Mesendoderm (in vitro differentiated cells): ENCODE measurements around the gene LYPD8.

Experiments used
- DNase-seq: peaks from one replicate; pipeline ENCODE4 v3.0.0; 2013
- H2AK5ac ChIP-seq: 2 replicates; pipeline ENCODE4 v1.6.1; 2013; ENCODE audit warnings: low read length, inconsistent platforms
- H2BK120ac ChIP-seq: 2 replicates; pipeline ENCODE4 v1.6.1; 2013; ENCODE audit warnings: low read depth, mild to moderate bottlenecking, low read length, moderate library complexity, mixed read lengths
- H2BK15ac ChIP-seq: replicated peaks from 2 replicates; pipeline ENCODE4 v1.6.1; 2013; ENCODE audit warnings: low read depth, mild to moderate bottlenecking, moderate library complexity
- H2BK5ac ChIP-seq: 2 replicates; pipeline ENCODE4 v1.6.1; 2013; ENCODE audit warnings: low read length, inconsistent platforms
- H3K18ac ChIP-seq: 2 replicates; pipeline ENCODE4 v1.6.1; 2013; ENCODE audit warnings: mild to moderate bottlenecking, low read length, mixed read lengths
- H3K23ac ChIP-seq: one replicate; pipeline ENCODE4 v1.6.1; 2013; ENCODE audit warnings: low read length
- H3K27ac ChIP-seq: 2 replicates; pipeline ENCODE4 v1.5.1; 2013; ENCODE audit warnings: low read depth, mild to moderate bottlenecking, inconsistent platforms, low read length, moderate library complexity
- H3K27me3 ChIP-seq: 2 replicates; pipeline ENCODE4 v1.6.1; 2013; ENCODE audit warnings: low read length, control low read depth, mild to moderate bottlenecking, inconsistent platforms; ENCODE audit not compliant: insufficient read depth, poor library complexity
- H3K36me3 ChIP-seq: 2 replicates; pipeline ENCODE4 v1.6.1; 2013; ENCODE audit warnings: low read length, inconsistent platforms; ENCODE audit not compliant: control insufficient read depth, insufficient read depth
- H3K4ac ChIP-seq: one replicate; pipeline ENCODE4 v1.6.1; 2013; ENCODE audit warnings: low read depth, mild to moderate bottlenecking, low read length, moderate library complexity
- H3K4me1 ChIP-seq: 2 replicates; pipeline ENCODE4 v1.6.1; 2013; ENCODE audit warnings: low read depth, low read length, inconsistent platforms; ENCODE audit not compliant: control insufficient read depth
- H3K4me2 ChIP-seq: 2 replicates; pipeline ENCODE4 v1.6.1; 2013; ENCODE audit warnings: low read length
- H3K4me3 ChIP-seq: 2 replicates; pipeline ENCODE4 v1.5.1; 2013; ENCODE audit warnings: mild to moderate bottlenecking, low read length
- H3K56ac ChIP-seq: one replicate; pipeline ENCODE4 v1.6.1; 2013; ENCODE audit warnings: low read length
- H3K79me1 ChIP-seq: 2 replicates; pipeline ENCODE4 v1.6.1; 2013; ENCODE audit warnings: low read length, inconsistent platforms
- H3K79me2 ChIP-seq: 2 replicates; pipeline ENCODE4 v1.6.1; 2013; ENCODE audit warnings: mild to moderate bottlenecking, low read length; ENCODE audit not compliant: control insufficient read depth, insufficient read depth
- H3K9ac ChIP-seq: 2 replicates; pipeline ENCODE4 v1.6.1; 2013; ENCODE audit warnings: low read length, inconsistent platforms
- H4K5ac ChIP-seq: one replicate; pipeline ENCODE4 v1.6.1; 2013; ENCODE audit warnings: low read length
- H4K8ac ChIP-seq: one replicate; pipeline ENCODE4 v1.6.1; 2013; ENCODE audit warnings: low read depth, mild to moderate bottlenecking, control low read depth, low read length, moderate library complexity
- WGBS: extraction: QIAGEN DNeasy Blood & Tissue Kit; methylation state at CpG from one replicate; pipeline ENCODE4 v1.1.7; 2013; ENCODE audit warnings: low lambda C conversion rate, missing lambda C conversion rate; ENCODE audit not compliant: insufficient coverage; ENCODE audit errors: extremely low coverage; 5-methylcytosine and 5-hydroxymethylcytosine counted together

LYPD8 gene

GRCh38 chr1:248739572-248740205, 15.9 kb downstream of the LYPD8 start:
- no peak overlapping the region for H3K4me2 ChIP-seq
- H2BK15ac ChIP-seq, result no peak overlapping the region
- no peak for DNase-seq
- H2BK5ac ChIP-seq, result no peak overlapping the region
- H3K36me3 ChIP-seq, result no peaks in the 10 kb centered on the region
- no peak overlapping the region for H3K9ac ChIP-seq
- no peaks in the 10 kb centered on the region for H3K79me1 ChIP-seq
- no peak overlapping the region for H2BK120ac ChIP-seq
- H3K56ac ChIP-seq, result no peak overlapping the region
- no peak overlapping the region for H3K4me3 ChIP-seq
- no peak overlapping the region for H4K5ac ChIP-seq
- no peak overlapping the region for H2AK5ac ChIP-seq
- H3K27ac ChIP-seq, result no peak overlapping the region
- no peak overlapping the region for H3K18ac ChIP-seq
- no peaks in the 10 kb centered on the region for H3K4me1 ChIP-seq
- H3K4ac ChIP-seq, result no peak overlapping the region
- no peaks in the 10 kb centered on the region for H3K27me3 ChIP-seq
- no CpG with 5 or more reads among the region's 16 CpGs for WGBS
- H4K8ac ChIP-seq, result no peak overlapping the region
- H3K79me2 ChIP-seq, result no peaks in the 10 kb centered on the region
- no peak overlapping the region for H3K23ac ChIP-seq

GRCh38 chr1:248737457-248737856, 18.1 kb downstream of the LYPD8 start:
- Histone ChIP-seq H3K79me2 (no peaks in the 10 kb centered on the region), H3K4me1 (no peaks in the 10 kb centered on the region), H2BK5ac (no peak overlapping the region), H4K8ac (no peak overlapping the region), H2BK120ac (no peak overlapping the region), H3K18ac (no peak overlapping the region), H2BK15ac (no peak overlapping the region), H3K9ac (no peak overlapping the region), H3K36me3 (no peaks in the 10 kb centered on the region), H3K79me1 (no peaks in the 10 kb centered on the region), H2AK5ac (no peak overlapping the region), H3K4me3 (no peak overlapping the region), H3K4me2 (no peak overlapping the region), H4K5ac (no peak overlapping the region), H3K23ac (no peak overlapping the region), H3K27ac (no peak overlapping the region), H3K27me3 (no peaks in the 10 kb centered on the region), H3K4ac (no peak overlapping the region), H3K56ac (no peak overlapping the region)
- no CpG with 5 or more reads among the region's 6 CpGs for WGBS
- no peak for DNase-seq

- no peaks in the 10 kb centered on the region for H3K79me2 ChIP-seq
- H3K9ac ChIP-seq, result no peak overlapping the region
- H4K8ac ChIP-seq, result no peak overlapping the region
- no CpG with 5 or more reads among the region's 4 CpGs for WGBS
- no peaks in the 10 kb centered on the region for H3K27me3 ChIP-seq
- no peak overlapping the region for H3K4me2 ChIP-seq
- no peak overlapping the region for H2AK5ac ChIP-seq
- H3K23ac ChIP-seq, result no peak overlapping the region
- no peaks in the 10 kb centered on the region for H3K79me1 ChIP-seq
- no peak overlapping the region for H3K4me3 ChIP-seq
- H3K36me3 ChIP-seq, result no peaks in the 10 kb centered on the region
- H3K18ac ChIP-seq, result no peak overlapping the region
- H3K4me1 ChIP-seq, result no peaks in the 10 kb centered on the region
- H2BK15ac ChIP-seq, result no peak overlapping the region
- no peak overlapping the region for H2BK120ac ChIP-seq
- H4K5ac ChIP-seq, result no peak overlapping the region
- H3K27ac ChIP-seq, result no peak overlapping the region
- H3K4ac ChIP-seq, result no peak overlapping the region
- no peak for DNase-seq
- no peak overlapping the region for H2BK5ac ChIP-seq
- H3K56ac ChIP-seq, result no peak overlapping the region
Measured at GRCh38 chr1:248736977-248737376, 18.6 kb downstream of the LYPD8 start.

DNA sequence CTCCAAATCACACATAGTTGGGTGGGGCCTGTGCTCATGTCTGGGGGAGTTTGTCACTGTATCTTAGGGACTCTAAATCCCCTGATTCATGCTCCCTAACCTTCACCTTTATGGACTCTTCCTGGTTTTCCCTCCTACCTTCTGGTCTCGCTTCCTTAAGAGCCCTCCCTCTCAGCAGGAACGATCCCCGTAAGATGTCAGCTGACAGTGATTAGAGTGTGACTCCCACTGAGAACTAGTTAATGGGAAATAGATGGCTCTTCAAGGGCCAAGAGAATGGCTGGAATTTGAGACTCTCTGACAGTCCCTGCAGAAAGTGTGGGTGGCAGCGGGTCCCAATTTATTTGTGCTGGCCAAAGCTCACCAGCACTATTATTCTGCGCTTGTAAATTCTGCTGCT, 22.0 kb downstream of the LYPD8 start:
- H2AK5ac ChIP-seq, result no peak overlapping the region

DNA sequence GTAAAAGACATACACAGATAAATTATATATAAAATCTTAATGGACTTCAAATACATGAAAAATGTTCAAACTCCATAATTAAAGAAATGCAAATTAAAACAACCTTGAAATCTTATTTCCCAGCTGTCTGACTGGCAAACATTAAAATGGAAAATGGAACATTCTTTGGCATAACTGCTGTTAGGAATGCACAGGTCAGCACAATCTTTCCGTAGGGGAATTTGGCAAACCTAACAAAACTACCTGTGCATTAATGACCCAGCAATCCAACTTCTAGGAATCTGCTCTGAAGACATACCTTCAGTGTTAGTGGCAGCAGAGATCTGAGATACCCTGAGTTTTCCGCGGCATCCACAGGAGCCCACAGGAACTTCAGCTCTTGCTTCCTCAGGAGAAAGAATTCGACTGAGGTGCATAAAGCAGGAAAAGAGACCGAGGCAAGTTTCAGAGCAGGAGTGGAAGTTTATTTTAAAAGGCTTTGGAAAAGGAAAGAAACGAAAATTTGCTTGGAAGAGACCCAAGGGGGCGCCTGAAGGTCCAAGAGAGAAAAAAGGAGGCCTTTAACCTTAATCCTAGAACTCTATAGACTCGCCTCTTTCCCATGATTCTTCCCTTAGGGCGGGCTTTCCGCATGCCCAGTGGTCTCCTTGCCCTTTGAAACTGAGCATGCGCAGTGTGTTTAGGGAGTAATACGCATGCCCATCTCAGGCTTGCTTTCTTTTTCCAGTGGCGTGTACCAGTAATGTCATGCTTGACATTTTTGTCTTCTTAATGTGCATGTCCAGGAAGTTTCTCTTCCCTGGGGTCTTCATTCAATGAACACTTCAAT, 24.8 kb downstream of the LYPD8 start:
- no peak overlapping the region for H4K5ac ChIP-seq
- no peak overlapping the region for H3K4me3 ChIP-seq
- no peak overlapping the region for H3K4me2 ChIP-seq
- H3K56ac ChIP-seq, result no peak overlapping the region
- no peak overlapping the region for H3K27ac ChIP-seq
- H3K36me3 ChIP-seq, result no peaks in the 10 kb centered on the region
- no peak overlapping the region for H3K23ac ChIP-seq
- no peak overlapping the region for H2BK15ac ChIP-seq
- H3K4ac ChIP-seq, result no peak overlapping the region
- no peak overlapping the region for H4K8ac ChIP-seq
- no peak overlapping the region for H3K9ac ChIP-seq
- no peak overlapping the region for H2AK5ac ChIP-seq
- no peak for DNase-seq
- no peak overlapping the region for H2BK5ac ChIP-seq
- H3K79me1 ChIP-seq, result no peaks in the 10 kb centered on the region
- no peaks in the 10 kb centered on the region for H3K4me1 ChIP-seq
- H2BK120ac ChIP-seq, result no peak overlapping the region
- H3K27me3 ChIP-seq, result no peaks in the 10 kb centered on the region
- WGBS, result no CpG with 5 or more reads among the region's 13 CpGs
- no peaks in the 10 kb centered on the region for H3K79me2 ChIP-seq
- no peak overlapping the region for H3K18ac ChIP-seq

More for the DNA sequence above, 22.0 kb downstream of the LYPD8 start:
- Histone ChIP-seq H3K4me1 (no peaks in the 10 kb centered on the region), H3K23ac (no peak overlapping the region), H3K36me3 (no peaks in the 10 kb centered on the region), H3K79me2 (no peaks in the 10 kb centered on the region), H3K27ac (no peak overlapping the region), H3K4ac (no peak overlapping the region), H3K9ac (no peak overlapping the region), H2BK15ac (no peak overlapping the region), H4K8ac (no peak overlapping the region), H3K18ac (no peak overlapping the region), H3K79me1 (no peaks in the 10 kb centered on the region), H4K5ac (no peak overlapping the region), H3K27me3 (no peaks in the 10 kb centered on the region), H3K4me3 (no peak overlapping the region), H3K4me2 (no peak overlapping the region), H2BK5ac (no peak overlapping the region), H2BK120ac (no peak overlapping the region), H3K56ac (no peak overlapping the region)
- no CpG with 5 or more reads among the region's 5 CpGs for WGBS
- DNase-seq, result no peak
